ENCODE measurements around the gene PLB1.

The PLB1 gene

DNA sequence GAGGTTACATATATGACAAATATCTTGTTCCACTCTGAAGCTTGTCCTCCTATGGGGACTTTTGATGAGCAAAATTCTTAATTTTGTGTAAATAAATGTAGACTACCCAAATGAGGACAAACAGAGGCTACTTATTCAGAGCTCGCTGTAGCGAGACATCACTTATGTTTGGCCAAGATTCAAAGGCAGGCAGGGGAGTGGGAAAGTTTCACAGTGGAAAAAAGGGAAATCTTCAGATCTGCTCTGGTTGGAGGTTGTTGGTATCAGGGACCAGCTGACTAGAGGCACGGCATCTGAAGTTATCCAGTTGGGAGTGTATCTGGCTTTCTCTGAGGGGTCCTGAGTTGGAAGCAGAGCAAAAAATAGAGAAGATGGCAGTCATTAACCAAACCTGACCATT is 1.3 kb downstream of the PLB1 start:
- TF ChIP-seq, protein P1, sequence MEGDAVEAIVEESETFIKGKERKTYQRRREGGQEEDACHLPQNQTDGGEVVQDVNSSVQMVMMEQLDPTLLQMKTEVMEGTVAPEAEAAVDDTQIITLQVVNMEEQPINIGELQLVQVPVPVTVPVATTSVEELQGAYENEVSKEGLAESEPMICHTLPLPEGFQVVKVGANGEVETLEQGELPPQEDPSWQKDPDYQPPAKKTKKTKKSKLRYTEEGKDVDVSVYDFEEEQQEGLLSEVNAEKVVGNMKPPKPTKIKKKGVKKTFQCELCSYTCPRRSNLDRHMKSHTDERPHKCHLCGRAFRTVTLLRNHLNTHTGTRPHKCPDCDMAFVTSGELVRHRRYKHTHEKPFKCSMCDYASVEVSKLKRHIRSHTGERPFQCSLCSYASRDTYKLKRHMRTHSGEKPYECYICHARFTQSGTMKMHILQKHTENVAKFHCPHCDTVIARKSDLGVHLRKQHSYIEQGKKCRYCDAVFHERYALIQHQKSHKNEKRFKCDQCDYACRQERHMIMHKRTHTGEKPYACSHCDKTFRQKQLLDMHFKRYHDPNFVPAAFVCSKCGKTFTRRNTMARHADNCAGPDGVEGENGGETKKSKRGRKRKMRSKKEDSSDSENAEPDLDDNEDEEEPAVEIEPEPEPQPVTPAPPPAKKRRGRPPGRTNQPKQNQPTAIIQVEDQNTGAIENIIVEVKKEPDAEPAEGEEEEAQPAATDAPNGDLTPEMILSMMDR (IDR thresholded peaks at IDR 0.05; ENCODE audit: low read depth, low read length, missing control alignments): no peak
- DNase-seq (ENCODE audit: low read depth): no peak
- no peak overlapping the region for H3K4me3 ChIP-seq (ENCODE audit: low read depth, low read length)

DNA sequence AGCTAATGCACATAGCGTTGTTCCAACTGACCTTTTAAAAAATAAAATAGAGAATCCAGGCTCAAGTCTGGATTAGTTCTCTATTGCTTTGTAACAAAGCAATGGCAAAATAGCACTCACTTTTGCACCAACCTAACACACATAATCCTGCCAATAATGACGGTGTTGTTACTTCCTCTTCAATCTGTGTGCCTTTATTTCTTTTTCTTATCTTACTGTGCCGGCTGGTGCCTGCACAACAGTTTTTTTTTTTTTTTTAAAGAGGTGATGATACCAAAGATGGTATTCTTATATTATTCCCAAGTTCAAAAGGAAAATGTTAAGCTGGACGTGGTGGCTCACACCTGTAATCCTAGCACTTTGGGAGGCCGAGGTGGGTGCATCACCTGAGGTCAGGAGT is 3.4 kb downstream of the PLB1 start:
- TF ChIP-seq, protein P1 (IDR thresholded peaks at IDR 0.05; ENCODE audit: low read depth, low read length, missing control alignments): no peak
- DNase-seq (ENCODE audit: low read depth): no peak
- no peak overlapping the region for H3K4me3 ChIP-seq (ENCODE audit: low read depth, low read length)

DNA sequence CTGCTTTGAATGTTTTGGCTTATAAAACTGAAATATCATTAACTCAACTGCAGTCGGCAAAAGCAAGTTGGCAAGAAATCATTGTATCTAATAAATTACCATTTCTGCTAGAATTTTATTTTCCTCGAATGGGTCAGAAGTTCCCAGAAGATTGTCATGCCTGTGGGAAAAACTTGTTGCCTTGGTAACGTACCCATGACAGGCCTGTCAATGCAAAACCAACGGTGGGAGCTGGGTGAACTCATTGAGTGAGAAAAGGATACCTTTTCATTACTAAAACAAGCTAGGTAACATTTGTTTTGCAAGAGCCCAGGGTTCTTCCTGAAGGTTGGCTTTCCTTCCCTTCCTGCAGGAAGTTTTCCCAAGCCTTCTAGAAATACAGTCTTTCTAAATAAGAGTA is 9.5 kb downstream of the PLB1 start:
- no peak for DNase-seq (ENCODE audit: low read depth)
- no peak overlapping the region for H3K4me3 ChIP-seq (ENCODE audit: low read depth, low read length)
- TF ChIP-seq, protein P1 (IDR thresholded peaks at IDR 0.05; ENCODE audit: low read depth, low read length, missing control alignments): no peak

DNA sequence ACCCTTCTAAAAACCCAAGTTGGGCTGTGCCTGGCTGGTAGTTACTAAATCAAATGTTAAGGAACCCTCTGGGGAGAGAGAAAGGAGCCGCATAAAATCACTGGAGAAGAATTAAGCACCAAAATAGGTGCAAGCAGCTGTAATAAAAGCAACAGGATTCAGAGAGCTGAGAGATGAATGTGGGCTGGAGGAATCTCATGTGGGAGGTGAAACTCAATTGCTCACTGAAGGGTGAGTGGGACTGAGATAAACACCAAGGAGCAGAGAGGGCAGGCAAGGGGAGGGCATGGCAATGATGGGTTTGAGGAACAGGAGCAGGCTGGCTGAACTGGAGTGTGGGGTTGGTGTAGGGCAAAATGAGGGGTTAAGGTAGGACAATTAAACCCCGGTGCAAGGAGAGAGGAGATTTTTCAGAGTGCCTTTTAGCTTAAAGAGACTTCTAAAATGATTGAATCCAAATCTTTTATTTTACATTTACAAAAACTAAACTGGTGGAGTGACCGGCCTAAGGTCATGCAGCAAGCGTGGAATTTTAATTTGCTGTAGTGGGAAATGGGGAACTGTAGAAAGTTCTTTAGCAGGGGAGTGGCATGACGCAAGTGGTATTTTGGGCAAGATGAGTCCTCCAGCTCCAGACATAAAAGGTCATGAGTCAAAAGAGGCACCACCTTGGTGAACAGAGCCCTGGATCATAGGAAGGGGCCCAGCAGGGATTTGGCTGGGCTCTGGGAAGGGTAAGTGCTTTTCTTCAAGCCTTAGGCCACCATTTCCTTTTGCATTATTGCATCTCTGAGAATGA is 10.5 kb downstream of the PLB1 start:
- DNase-seq (ENCODE audit: low read depth): no peak
- no peak overlapping the region for H3K4me3 ChIP-seq (ENCODE audit: low read depth, low read length)
- TF ChIP-seq, protein P1 (IDR thresholded peaks at IDR 0.05; ENCODE audit: low read depth, low read length, missing control alignments): no peak

DNA sequence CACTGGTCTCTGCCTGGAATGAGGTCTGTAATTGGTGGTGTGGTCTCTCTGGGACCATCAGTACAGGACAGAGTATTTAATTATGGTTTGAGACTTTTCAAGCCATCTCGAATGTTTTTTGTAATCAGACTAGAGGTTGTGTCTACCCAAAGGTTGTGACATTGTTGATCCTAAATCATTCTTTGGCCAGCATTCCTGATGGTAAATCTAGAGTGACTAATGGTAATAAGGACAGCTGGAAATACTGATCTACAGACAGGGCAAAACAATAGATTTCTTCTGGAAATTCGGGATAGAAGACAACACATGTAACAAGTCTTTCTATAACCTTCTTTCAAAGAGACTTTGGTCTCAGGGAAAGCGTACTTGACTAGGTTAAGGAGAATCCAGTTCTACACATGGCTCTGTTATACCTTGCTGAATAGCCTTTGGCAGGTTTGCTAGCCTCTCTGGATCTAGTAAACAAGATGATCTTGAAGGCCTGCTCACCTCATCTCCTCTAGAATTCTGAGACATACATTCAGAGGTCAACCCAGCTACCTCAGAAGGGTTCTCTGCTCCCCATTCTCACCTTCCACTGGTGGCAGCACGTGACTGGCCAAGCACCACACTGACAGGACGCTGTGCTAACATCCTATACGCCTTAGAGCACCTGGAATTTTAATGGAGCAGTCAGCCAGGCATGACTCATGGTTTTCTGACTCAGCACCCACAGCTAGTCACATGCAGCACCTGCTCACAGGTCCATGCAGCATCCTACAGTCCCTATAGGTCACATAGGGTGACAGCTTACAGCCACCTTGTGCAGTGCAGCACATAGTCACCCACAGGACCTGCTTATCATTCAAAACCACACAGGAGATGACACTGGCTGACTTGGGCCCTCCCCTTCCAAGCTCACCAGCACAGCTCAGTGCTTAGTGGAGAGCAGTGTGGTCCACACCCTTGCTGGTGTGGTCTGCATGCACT is 12.2 kb downstream of the PLB1 start:
- DNase-seq (ENCODE audit: low read depth): no peak
- TF ChIP-seq, protein P1 (IDR thresholded peaks at IDR 0.05; ENCODE audit: low read depth, low read length, missing control alignments): no peak
- no peak overlapping the region for H3K4me3 ChIP-seq (ENCODE audit: low read depth, low read length)

DNA sequence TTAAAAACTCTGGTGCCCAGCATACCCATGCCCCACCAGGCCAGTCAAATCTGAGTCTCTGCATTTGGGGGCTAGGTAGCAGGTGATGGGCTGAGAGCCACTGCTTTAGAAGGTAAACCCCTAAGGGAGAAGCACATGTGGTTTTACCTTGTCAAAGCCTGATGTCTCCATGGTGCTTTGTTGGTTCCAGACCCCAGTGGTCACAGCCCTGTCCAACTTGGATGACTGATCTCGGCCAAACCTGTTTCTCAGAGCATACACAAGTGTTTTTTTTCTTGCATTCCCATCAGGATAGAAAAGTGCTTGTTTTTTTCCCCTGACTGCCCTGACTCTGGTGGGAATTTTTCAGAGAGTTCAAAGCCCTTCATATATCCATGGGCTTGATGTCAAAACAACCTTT is 13.5 kb downstream of the PLB1 start:
- H3K4me3 ChIP-seq (ENCODE audit: low read depth, low read length): no peak overlapping the region
- TF ChIP-seq, protein P1 (IDR thresholded peaks at IDR 0.05; ENCODE audit: low read depth, low read length, missing control alignments): no peak
- DNase-seq (ENCODE audit: low read depth): no peak
